NCI-H2029 (cell line): ENCODE data around the gene ARMC5.

ENCODE experiments used
- DNase-seq: peaks from one replicate; lab custom pipeline; 2025; lab: John Stamatoyannopoulos, UW

Gene ARMC5

DNA sequence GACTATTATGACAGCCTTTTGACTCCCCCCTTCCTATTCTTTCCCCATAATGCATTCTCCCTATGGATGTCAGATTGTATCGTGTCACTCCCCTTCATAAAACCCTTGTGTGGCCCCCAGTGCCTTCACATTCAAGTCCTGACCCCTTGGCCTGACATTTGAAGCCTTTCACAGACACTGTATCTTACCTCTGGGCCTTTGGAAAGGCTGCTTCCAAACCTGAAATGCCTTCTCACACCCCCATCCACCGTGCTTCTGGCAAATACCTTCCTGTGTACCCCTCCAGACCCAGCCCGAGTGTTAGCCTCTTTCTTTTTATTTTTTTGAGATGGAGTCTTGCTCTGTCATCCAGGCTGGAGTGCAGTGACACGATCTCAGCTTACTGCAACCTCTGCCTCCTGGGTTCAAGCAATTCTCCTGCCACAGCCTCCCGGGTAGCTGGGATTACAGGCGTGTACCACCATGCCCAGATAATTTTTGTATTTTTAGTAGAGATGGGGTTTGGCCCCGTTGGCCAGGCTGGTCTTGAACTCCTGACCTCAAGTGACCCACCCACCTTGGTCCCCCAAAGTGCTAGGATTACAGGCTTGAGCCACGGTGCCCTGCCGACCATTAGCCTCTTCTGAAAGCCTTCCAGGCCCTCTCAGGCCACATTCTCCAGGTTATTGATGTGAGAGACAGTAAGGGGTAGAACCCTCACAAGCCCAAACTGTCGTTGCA is 2.1 kb downstream of the ARMC5 start:
- DNase-seq, result no peak

DNA sequence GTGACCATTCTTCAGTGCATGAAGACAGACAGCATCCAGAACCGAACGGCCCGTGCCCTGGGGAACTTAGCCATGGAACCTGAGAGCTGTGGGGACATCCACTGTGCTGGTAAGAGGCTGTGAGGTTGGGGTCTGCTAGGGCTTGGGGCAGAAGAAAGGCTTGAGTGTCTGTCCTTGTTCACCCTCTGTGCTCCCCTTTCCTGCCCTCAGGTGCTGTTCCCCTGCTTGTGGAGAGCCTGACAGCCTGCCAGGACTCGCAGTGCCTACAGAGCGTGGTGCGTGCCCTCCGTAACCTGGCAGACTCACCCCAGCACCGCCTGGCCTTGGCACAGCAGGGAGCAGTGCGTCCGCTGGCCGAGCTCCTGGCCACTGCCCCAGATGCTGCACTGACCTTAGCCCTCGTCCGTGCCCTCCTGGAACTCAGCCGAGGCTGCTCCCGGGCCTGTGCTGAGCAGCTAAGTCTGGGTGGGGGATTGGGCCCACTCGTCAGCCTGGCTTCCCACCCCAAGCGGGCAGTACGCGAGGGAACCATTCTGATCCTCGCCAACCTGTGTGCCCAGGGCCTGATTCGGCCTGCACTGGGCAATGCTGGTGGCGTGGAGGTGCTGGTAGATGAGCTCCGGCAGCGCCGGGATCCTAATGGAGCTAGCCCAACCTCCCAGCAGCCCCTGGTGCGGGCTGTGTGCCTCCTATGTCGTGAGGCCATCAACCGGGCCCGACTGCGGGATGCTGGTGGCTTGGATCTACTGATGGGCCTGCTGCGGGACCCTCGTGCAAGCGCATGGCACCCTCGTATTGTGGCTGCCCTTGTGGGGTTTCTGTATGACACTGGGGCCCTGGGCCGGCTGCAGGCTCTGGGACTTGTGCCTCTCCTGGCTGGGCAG is 2.9 kb downstream of the ARMC5 start:
- DNase-seq, result no peak

DNA sequence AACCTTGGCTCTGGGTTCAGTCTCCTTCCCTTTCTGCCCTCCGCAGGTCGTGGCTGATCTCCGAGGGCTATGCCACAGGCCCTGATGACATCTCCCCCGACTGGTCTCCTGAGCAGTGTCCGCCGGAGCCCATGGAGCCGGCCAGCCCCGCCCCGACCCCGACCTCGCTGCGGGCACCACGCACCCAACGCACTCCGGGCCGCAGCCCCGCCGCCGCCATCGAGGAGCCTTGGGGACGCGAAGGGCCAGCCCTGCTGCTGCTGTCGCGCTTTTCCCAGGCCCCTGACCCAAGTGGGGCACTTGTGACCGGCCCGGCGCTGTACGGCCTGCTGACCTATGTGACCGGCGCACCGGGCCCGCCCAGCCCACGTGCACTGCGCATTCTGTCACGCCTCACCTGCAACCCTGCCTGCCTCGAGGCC is 5.1 kb downstream of the ARMC5 start:
- no peak for DNase-seq

DNA sequence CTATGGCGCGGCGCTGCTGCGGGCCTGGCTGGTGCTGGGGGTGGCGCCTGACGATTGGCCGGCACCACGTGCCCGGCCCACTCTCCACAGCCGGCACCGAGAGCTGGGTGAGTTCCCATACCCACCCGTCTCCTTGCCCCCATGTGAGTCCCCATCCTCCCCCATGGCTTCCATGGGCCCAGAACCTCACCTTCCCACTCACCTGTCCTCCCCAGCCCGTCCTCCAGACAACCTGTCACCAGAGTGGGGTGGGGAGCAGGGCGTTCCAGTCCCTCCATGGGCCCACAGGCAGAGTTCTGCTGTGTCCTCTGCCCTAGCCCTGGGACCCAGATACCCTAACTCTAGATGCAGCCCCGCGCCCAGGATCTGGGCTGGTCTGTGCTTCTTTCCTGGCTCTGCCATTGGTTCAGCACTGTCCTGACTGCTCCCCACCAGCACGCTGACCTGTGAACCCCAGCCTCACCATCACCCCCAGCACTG is 5.5 kb downstream of the ARMC5 start:
- no peak for DNase-seq

DNA sequence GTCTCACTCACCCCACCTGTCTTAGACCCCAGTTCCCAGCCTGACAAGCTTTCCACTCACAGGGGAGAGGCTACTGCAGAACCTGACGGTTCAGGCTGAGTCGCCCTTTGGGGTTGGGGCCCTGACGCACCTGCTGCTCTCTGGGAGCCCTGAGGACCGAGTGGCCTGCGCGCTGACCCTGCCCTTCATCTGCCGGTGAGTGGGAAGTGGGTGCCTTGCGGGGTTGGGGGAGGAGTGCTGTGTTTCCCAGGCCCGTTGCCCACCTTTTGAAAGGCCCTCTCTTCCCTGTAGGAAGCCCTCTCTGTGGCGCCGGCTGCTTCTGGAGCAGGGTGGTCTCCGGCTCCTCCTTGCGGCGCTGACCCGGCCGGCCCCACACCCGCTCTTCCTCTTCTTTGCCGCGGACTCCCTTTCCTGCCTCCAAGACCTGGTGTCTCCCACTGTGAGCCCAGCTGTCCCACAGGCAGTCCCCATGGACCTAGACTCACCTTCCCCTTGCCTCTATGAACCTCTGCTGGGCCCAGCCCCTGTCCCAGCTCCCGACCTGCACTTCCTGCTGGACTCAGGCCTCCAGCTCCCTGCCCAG is 6.6 kb downstream of the ARMC5 start:
- no peak for DNase-seq

DNA sequence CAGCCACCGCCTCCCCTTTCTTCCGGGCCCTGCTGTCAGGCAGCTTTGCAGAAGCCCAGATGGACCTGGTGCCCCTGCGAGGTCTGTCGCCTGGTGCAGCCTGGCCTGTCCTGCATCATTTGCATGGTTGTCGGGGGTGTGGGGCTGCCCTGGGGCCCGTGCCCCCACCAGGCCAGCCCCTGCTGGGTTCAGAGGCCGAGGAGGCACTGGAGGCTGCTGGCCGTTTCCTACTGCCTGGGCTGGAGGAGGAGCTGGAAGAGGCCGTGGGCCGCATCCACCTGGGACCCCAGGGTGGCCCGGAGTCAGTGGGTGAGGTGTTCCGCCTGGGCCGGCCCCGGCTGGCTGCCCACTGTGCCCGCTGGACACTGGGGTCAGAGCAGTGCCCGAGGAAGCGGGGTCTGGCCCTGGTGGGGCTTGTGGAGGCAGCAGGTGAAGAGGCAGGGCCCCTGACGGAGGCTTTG is 7.1 kb downstream of the ARMC5 start:
- DNase-seq, result no peak

DNA sequence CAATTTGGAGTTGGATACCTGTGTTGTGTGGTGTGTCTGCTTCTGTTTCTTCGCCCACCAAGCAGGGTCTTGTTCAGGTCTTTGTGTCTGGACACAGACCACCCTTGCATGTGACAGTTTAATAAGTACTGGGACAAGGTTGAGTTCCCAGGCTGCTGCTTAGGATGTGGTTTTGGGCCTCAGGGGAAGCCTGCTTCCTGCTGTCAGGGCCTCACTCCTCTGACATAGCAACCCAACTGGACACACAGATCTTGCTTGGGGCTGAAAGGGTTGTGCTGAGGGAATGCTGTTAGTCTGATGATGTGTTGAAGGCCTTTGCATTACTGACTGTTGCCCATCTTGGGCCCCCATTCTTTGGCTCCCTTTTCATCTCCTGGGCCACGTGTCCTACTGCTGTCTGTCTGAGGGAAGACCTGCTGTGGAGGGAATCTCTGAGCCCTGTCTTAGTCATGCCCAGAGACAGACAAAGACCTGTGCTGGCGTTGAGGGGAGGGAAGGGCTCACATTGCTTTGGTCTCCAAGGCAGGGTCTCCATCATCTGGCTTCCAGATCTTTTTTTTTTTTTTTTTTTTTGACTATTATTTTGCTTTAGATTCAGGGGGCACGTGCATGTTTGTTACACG is 8.0 kb downstream of the ARMC5 start:
- no peak for DNase-seq

DNA sequence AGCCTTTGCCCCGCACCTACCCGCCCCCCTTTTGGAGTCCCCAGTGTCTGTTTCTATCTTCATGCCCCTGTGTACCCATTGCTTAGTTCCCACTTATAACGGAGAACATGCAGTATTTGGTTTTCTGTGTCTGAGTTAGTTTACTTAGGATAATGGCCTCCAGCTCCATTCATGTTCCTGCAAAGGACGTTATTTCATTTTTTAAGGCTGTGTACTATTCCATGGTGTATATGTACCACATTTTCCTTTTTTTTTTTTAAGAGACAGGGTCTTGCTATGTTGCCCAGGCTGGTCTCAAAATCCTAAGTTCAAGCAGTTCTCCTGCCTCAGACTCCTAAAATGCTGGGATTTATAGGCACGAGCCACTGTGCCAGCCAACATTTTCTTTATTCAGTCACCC is 8.6 kb downstream of the ARMC5 start:
- DNase-seq, result no peak

DNA sequence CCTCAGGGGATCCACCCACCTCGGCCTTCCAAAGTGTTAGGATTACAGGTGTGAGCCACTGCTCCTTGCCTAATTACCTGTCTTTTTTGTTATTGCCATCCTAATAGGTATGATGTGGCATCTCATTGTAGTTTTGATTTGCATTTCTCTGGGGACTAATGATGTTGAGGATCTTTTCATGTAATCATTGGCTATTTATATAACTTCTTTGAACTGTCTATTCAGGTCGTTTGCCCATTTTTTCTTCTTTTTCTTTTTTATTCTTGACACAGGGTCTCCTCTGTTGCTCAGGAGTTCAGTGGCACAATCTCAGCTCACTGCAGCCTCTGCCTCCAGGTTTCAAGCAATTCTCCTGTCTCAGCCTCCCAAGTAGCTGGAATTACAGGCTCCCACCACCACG is 11.3 kb downstream of the ARMC5 start:
- DNase-seq, result no peak

DNA sequence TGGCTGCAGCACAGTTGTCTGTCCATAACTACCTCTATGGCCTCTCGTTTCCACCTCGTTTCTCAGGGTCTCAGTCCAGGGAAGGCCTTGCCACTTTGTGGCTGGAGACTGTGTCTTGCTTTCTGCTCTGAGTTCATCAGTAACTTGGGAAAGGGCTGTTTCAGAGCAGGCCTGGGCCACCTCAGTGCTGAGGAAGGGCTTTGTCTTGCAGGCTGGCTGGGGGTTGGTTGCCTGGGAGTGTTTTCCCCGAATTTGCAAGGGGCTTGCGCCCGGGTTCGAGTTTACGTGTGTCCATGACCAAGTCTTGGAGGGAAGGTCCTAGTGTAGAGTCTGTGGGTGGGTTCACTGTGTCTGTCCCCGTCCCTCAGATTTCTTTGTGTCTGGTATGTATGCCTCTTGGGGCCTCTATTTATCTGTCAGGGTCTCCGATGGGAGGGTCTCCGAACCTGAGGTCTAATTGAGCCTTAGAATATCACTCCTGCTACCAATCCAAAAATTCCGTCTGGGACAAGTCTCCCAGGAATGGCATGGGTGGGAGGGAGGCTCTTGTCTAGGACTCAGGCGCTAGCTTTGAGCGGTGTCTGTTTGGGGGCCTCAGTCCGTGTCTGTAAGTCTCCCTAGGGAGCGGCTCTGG is 12.1 kb downstream of the ARMC5 start:
- no peak for DNase-seq

DNA sequence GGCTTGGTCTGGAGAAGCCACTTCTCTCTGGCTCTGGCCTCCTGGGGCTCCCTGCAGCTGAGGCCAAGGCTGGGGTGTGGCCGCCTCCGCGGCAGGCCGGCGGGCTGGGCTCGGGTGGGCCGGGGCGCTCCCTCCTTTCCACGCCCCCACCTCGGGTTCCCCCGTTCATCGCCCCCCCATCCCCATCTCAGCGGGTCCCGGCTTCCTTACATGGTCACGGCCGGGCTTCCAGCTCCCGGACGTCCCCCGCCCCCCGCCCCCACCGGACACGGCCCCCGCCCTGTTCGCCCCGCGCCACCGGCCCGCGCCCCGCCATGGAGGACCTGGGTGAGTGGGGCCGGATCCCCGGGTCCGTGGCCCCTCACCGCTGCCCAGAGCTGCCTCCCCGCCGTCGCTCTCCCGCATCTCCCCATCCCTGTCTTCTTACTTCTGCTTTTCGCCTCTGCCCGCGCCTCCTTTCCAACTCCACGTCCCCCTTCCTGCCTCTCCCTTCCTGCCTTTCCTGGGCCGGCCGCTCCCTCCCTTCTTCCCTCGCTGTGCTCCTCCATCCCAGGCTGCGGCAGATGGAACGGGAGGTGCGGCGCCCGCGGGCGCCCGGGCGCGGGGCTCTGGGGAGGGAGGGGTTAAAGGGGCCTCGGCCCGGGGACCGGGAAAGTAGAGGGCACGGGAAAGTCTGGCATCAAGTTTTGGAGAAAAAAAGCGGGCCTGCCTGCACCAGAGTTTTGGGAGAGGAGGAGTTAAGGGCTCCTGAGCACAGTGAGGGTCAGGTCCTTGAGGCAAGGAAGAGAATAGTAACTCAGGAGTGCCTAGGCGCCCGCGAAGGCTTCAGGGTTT is 12.8 kb downstream of the ARMC5 start, which contains the start of gene TGFB1I1:
TSS of gene TGFB1I1 (plus strand) at position 278 of the 834 bp plus-strand sequence. CDS start at position 315, 37 bp downstream.
- no peak for DNase-seq

DNA sequence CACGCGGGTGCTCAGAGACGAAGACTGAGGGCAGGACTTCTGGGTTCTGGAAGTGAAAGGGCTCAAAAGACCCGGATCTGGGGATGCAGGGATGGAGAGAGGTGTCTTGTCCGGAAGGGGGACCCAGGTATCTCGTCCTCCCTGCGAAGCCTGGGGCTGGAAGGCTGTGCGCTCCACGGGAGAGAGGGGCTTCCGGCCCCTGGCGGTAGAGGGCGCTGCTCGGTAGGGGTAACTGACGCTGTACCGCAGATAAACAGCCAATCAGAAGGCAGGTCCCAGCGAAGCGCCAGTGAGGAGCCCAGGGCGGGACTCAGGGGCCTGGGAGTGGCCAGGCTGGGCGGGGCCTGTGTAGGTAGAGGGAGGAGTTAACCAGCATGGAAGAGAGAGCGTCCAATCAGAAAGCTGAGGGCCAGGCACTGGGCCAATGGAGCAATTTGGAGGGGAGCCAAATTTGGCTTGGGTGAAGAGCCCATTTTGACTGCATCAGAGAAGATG is 13.5 kb downstream of the ARMC5 start:
- peak; percentile 93 for DNase-seq

DNA sequence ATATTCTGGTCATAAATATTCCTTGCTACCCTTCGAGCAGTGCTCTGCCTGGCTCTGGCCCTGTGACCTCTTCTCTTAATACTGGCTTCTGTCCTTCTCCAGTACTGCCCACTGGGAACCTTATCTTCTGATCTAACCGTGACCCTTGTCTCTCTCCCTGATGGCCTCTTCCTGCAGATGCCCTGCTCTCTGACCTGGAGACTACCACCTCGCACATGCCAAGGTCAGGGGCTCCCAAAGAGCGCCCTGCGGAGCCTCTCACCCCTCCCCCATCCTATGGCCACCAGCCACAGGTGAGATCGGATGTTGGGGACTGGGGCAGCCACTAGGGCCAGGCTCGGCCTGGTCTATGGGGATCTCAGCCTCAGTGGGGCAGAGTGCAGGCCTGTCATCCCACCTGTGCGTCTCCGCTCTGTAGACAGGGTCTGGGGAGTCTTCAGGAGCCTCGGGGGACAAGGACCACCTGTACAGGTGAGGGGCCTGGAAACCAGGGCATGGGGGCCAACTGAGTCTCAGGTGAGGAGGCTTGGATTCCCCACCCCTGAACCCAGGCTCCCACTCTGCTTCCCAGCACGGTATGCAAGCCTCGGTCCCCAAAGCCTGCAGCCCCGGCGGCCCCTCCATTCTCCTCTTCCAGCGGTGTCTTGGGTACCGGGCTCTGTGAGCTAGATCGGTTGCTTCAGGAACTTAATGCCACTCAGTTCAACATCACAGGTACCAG is 14.1 kb downstream of the ARMC5 start:
- DNase-seq, result no peak

DNA sequence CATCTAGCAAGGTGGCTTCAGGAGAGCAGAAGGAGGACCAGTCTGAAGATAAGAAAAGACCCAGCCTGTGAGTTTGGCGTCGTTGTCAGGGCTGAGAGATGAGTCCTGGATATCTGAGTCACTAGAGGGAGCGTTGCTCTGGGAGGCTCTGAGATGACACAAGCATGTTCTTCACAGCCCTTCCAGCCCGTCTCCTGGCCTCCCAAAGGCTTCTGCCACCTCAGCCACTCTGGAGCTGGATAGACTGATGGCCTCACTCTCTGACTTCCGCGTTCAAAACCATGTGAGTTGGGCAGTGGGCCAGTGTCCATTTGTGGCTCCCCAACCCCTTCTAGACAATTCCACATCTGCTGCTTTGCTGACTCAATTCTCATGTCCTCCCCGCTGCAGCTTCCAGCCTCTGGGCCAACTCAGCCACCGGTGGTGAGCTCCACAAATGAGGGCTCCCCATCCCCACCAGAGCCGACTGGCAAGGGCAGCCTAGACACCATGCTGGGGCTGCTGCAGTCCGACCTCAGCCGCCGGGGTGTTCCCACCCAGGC is 14.9 kb downstream of the ARMC5 start:
- no peak for DNase-seq

DNA sequence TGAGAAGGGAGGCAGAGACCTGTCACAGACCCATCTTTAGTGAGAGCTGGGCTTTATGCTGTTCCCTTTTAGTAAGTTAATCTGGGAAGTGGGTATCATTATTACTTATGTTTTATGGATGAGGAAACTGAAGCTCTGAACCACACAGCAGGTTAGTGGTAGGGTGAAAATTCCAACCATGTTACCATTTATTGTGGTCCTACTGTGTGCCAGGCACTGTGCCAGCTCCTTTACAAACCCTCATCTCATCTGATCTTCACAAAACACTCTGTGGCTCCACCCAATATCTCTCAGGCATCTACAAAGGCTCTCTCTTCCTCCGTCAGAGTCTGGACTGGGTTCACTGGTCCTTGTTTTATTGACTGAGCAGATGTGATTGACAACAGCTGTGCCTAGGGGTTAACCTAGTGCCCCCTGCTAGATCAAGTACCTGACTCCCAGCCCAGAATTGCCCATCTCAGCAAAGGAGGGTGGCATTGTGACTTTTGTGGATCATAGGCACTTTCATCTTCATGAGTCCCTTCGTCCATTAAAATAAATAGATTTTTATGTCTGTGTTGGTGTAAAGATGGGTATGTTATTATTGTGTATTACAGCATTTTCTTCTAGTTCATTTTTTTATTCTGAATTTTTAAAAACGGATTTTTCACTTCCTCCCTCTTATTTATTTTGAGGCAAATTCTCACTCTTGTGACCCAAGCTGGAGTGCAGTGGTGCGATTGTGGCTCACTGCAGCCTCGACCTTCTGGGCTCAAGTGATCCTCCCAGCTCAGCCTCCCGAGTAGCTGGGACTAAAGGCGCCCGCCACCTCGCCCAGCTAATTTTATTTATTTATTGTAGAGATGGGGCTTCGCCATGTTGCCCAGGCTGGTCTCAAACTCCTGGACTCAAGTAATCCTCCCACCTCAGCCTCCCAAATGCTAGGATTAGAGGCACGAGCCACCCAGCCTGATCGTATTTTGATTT is 15.8 kb downstream of the ARMC5 start:
- DNase-seq, result no peak

DNA sequence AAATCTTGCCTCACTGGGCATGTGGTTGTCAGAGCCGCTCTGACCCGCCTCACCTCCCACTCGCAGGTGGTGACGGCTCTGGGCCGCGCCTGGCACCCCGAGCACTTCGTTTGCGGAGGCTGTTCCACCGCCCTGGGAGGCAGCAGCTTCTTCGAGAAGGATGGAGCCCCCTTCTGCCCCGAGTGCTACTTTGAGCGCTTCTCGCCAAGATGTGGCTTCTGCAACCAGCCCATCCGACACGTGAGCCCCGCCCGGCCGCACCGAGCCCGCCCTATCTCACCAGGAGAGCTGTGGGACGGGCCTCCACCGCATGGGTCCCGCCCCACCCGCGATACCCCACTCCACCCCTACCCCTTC is 16.6 kb downstream of the ARMC5 start:
- DNase-seq, result no peak

DNA sequence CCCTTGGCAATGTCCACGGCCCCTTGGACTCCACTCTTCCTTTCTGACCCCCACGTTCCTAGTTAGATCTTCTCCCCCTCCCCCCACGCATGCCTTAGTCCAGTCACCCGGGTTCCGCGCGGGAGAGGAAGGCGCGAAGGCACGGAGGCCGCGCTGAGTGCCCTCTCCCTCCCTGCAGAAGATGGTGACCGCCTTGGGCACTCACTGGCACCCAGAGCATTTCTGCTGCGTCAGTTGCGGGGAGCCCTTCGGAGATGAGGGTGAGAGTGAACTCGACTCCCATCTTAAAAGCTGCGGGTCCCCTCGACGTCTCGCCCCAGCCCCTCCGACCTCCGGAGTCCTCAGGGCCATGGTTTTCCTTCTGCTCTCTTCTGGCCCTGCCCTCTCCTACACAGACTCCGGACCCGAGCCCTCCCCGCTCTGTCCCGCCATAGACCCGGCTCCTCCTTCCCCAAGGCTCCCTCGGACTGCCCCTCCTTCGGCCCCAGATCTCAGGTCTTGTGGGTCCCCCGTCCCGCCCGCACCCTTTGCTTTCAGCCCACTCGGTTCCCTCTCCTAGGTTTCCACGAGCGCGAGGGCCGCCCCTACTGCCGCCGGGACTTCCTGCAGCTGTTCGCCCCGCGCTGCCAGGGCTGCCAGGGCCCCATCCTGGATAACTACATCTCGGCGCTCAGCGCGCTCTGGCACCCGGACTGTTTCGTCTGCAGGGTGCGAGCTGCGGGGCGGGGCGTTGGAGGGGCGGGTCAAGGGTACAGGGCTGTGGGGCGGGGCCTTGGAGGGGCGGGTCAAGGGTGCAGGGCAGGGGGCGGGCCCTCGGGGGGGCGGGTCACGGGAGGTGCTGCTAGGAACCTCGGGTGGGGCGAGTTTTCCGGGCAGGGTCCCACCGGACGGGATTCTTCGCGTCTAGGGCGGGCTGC is 17.3 kb downstream of the ARMC5 start:
- DNase-seq, result peak; percentile 74
